ENCODE measurements around the gene BCL11A.

BCL11A gene

GRCh38 chr2:60531701-60532133 lies 21.7 kb downstream of the BCL11A start:
- H3K36me3 ChIP-seq (ENCODE audit: insufficient read depth, low read length): no peaks in the 10 kb centered on the region
- no peak overlapping the region for H3K4me3 ChIP-seq (ENCODE audit: low read depth in 1 of 2, low read length in 2 of 2)
- no peaks in the 10 kb centered on the region for H3K9me3 ChIP-seq (ENCODE audit: low read length)
- H3K27ac ChIP-seq (ENCODE audit: low read depth, low read length): peak overlapping the region; percentile 10
- H3K9ac ChIP-seq (ENCODE audit: low read length): no peak overlapping the region
- H3K27me3 ChIP-seq (ENCODE audit: control insufficient read depth in 1 of 2, insufficient read depth in 2 of 2, low read length in 2 of 2): no peaks in the 10 kb centered on the region
- peaks cover 71% of the 10 kb centered on the region for H3K4me1 ChIP-seq (ENCODE audit: insufficient read depth, low read length)

- Histone ChIP-seq H3K9ac (ENCODE audit: low read length) (peak overlapping the region; percentile 13), H3K4me3 (ENCODE audit: low read depth in 1 of 2, low read length in 2 of 2) (peak overlapping the region in 1 of 2 donors; percentile 51), H3K9me3 (ENCODE audit: low read length) (no peaks in the 10 kb centered on the region), H3K27ac (ENCODE audit: low read depth, low read length) (peak overlapping the region; percentile 58), H3K27me3 (ENCODE audit: control insufficient read depth in 1 of 2, insufficient read depth in 2 of 2, low read length in 2 of 2) (no peaks in the 10 kb centered on the region), H3K36me3 (ENCODE audit: insufficient read depth, low read length) (no peaks in the 10 kb centered on the region), H3K4me1 (ENCODE audit: insufficient read depth, low read length) (peaks cover 62% of the 10 kb centered on the region)
These were observed 22.7 kb downstream of the BCL11A start for GRCh38 chr2:60530660-60531281.

- Histone ChIP-seq H3K27me3 (ENCODE audit: control insufficient read depth in 1 of 2, insufficient read depth in 2 of 2, low read length in 2 of 2) (no peaks in the 10 kb centered on the region), H3K9ac (ENCODE audit: low read length) (no peak overlapping the region), H3K9me3 (ENCODE audit: low read length) (no peaks in the 10 kb centered on the region), H3K27ac (ENCODE audit: low read depth, low read length) (no peak overlapping the region), H3K36me3 (ENCODE audit: insufficient read depth, low read length) (no peaks in the 10 kb centered on the region), H3K4me1 (ENCODE audit: insufficient read depth, low read length) (peaks cover 56% of the 10 kb centered on the region), H3K4me3 (ENCODE audit: low read depth in 1 of 2, low read length in 2 of 2) (no peak overlapping the region)
These were observed 23.4 kb downstream of the BCL11A start for GRCh38 chr2:60529785-60530627.

GRCh38 chr2:60529136-60529784 lies 24.2 kb downstream of the BCL11A start:
- Histone ChIP-seq H3K4me3 (ENCODE audit: low read depth in 1 of 2, low read length in 2 of 2) (no peak overlapping the region), H3K27ac (ENCODE audit: low read depth, low read length) (no peak overlapping the region), H3K9me3 (ENCODE audit: low read length) (no peaks in the 10 kb centered on the region), H3K36me3 (ENCODE audit: insufficient read depth, low read length) (no peaks in the 10 kb centered on the region), H3K4me1 (ENCODE audit: insufficient read depth, low read length) (peaks cover 48% of the 10 kb centered on the region), H3K27me3 (ENCODE audit: control insufficient read depth in 1 of 2, insufficient read depth in 2 of 2, low read length in 2 of 2) (no peaks in the 10 kb centered on the region), H3K9ac (ENCODE audit: low read length) (no peak overlapping the region)

GRCh38 chr2:60528281-60529020 lies 25.0 kb downstream of the BCL11A start:
- Histone ChIP-seq H3K36me3 (ENCODE audit: insufficient read depth, low read length) (no peaks in the 10 kb centered on the region), H3K4me3 (ENCODE audit: low read depth in 1 of 2, low read length in 2 of 2) (no peak overlapping the region), H3K9me3 (ENCODE audit: low read length) (no peaks in the 10 kb centered on the region), H3K9ac (ENCODE audit: low read length) (no peak overlapping the region), H3K4me1 (ENCODE audit: insufficient read depth, low read length) (peaks cover 40% of the 10 kb centered on the region), H3K27me3 (ENCODE audit: control insufficient read depth in 1 of 2, insufficient read depth in 2 of 2, low read length in 2 of 2) (no peaks in the 10 kb centered on the region), H3K27ac (ENCODE audit: low read depth, low read length) (no peak overlapping the region)

GRCh38 chr2:60527762-60528161 lies 25.7 kb downstream of the BCL11A start:
- H3K27me3 ChIP-seq (ENCODE audit: control insufficient read depth in 1 of 2, insufficient read depth in 2 of 2, low read length in 2 of 2): no peaks in the 10 kb centered on the region
- no peak overlapping the region for H3K4me3 ChIP-seq (ENCODE audit: low read depth in 1 of 2, low read length in 2 of 2)
- H3K27ac ChIP-seq (ENCODE audit: low read depth, low read length): no peak overlapping the region
- H3K9me3 ChIP-seq (ENCODE audit: low read length): no peaks in the 10 kb centered on the region
- peaks cover 35% of the 10 kb centered on the region for H3K4me1 ChIP-seq (ENCODE audit: insufficient read depth, low read length)
- H3K9ac ChIP-seq (ENCODE audit: low read length): no peak overlapping the region
- no peaks in the 10 kb centered on the region for H3K36me3 ChIP-seq (ENCODE audit: insufficient read depth, low read length)

GRCh38 chr2:60526623-60527022 lies 26.8 kb downstream of the BCL11A start:
- H3K27ac ChIP-seq (ENCODE audit: low read depth, low read length): no peak overlapping the region
- H3K4me1 ChIP-seq (ENCODE audit: insufficient read depth, low read length): peaks cover 29% of the 10 kb centered on the region
- H3K36me3 ChIP-seq (ENCODE audit: insufficient read depth, low read length): no peaks in the 10 kb centered on the region
- no peak overlapping the region for H3K4me3 ChIP-seq (ENCODE audit: low read depth in 1 of 2, low read length in 2 of 2)
- no peaks in the 10 kb centered on the region for H3K27me3 ChIP-seq (ENCODE audit: control insufficient read depth in 1 of 2, insufficient read depth in 2 of 2, low read length in 2 of 2)
- H3K9ac ChIP-seq (ENCODE audit: low read length): no peak overlapping the region
- H3K9me3 ChIP-seq (ENCODE audit: low read length): no peaks in the 10 kb centered on the region

- H3K9me3 ChIP-seq (ENCODE audit: low read length): no peaks in the 10 kb centered on the region
- no peaks in the 10 kb centered on the region for H3K27me3 ChIP-seq (ENCODE audit: control insufficient read depth in 1 of 2, insufficient read depth in 2 of 2, low read length in 2 of 2)
- peaks cover 23% of the 10 kb centered on the region for H3K4me1 ChIP-seq (ENCODE audit: insufficient read depth, low read length)
- no peak overlapping the region for H3K9ac ChIP-seq (ENCODE audit: low read length)
- no peaks in the 10 kb centered on the region for H3K36me3 ChIP-seq (ENCODE audit: insufficient read depth, low read length)
- no peak overlapping the region for H3K4me3 ChIP-seq (ENCODE audit: low read depth in 1 of 2, low read length in 2 of 2)
- no peak overlapping the region for H3K27ac ChIP-seq (ENCODE audit: low read depth, low read length)
These were observed 27.6 kb downstream of the BCL11A start for GRCh38 chr2:60525899-60526298.

GRCh38 chr2:60524874-60525273 lies 28.6 kb downstream of the BCL11A start:
- no peak overlapping the region for H3K27ac ChIP-seq (ENCODE audit: low read depth, low read length)
- no peaks in the 10 kb centered on the region for H3K9me3 ChIP-seq (ENCODE audit: low read length)
- no peaks in the 10 kb centered on the region for H3K27me3 ChIP-seq (ENCODE audit: control insufficient read depth in 1 of 2, insufficient read depth in 2 of 2, low read length in 2 of 2)
- H3K9ac ChIP-seq (ENCODE audit: low read length): no peak overlapping the region
- no peaks in the 10 kb centered on the region for H3K36me3 ChIP-seq (ENCODE audit: insufficient read depth, low read length)
- peaks cover 13% of the 10 kb centered on the region for H3K4me1 ChIP-seq (ENCODE audit: insufficient read depth, low read length)
- no peak overlapping the region for H3K4me3 ChIP-seq (ENCODE audit: low read depth in 1 of 2, low read length in 2 of 2)

GRCh38 chr2:60523963-60524362 lies 29.5 kb downstream of the BCL11A start:
- Histone ChIP-seq H3K27ac (ENCODE audit: low read depth, low read length) (no peak overlapping the region), H3K27me3 (ENCODE audit: control insufficient read depth in 1 of 2, insufficient read depth in 2 of 2, low read length in 2 of 2) (no peaks in the 10 kb centered on the region), H3K4me3 (ENCODE audit: low read depth in 1 of 2, low read length in 2 of 2) (no peak overlapping the region), H3K4me1 (ENCODE audit: insufficient read depth, low read length) (peaks cover 5% of the 10 kb centered on the region), H3K9me3 (ENCODE audit: low read length) (no peaks in the 10 kb centered on the region), H3K36me3 (ENCODE audit: insufficient read depth, low read length) (no peaks in the 10 kb centered on the region), H3K9ac (ENCODE audit: low read length) (no peak overlapping the region)

- Histone ChIP-seq H3K4me3 (ENCODE audit: low read depth in 1 of 2, low read length in 2 of 2) (no peak overlapping the region), H3K9ac (ENCODE audit: low read length) (no peak overlapping the region), H3K36me3 (ENCODE audit: insufficient read depth, low read length) (no peaks in the 10 kb centered on the region), H3K27ac (ENCODE audit: low read depth, low read length) (no peak overlapping the region), H3K27me3 (ENCODE audit: control insufficient read depth in 1 of 2, insufficient read depth in 2 of 2, low read length in 2 of 2) (no peaks in the 10 kb centered on the region), H3K9me3 (ENCODE audit: low read length) (no peaks in the 10 kb centered on the region), H3K4me1 (ENCODE audit: insufficient read depth, low read length) (peaks cover 7% of the 10 kb centered on the region)
These were observed 31.0 kb downstream of the BCL11A start for GRCh38 chr2:60522462-60522861.

Measured in muscle layer of colon (tissue), 2 donors.